Gastrocnemius medialis (tissue), 4 donors: ENCODE measurements around the gene LRP1-AS. TPM values are rescaled to one million over a fixed set of nuclear protein-coding genes. Genes with fewer than 3 reads are reported as not detected.

Experiments used
- ATAC-seq, 2 donors: fragments of 150-250 bp; one replicate each; pipeline ENCODE4 v1.9.1; 2016
- DNase-seq, 2 donors: peaks; one replicate each; pipeline ENCODE4 v3.0.0-alpha.2; 2019
- H3K27ac ChIP-seq, 4 donors: fragments of 200-600 bp; sonication (generic); 1 replicate in 1 of 4; 2 replicates in 3 of 4; pipeline ENCODE4 v1.5.1; 2016 to 2018; ENCODE audit warnings: mild to moderate bottlenecking in 2 of 4, moderate library complexity in 1 of 4
- H3K27me3 ChIP-seq, 3 donors: fragments of 200-600 bp; sonication (generic) in 2 of 3; 1 replicate in 1 of 3; 2 replicates in 2 of 3; pipeline versions ENCODE4 v1.5.1 to v1.6.0; 2016 to 2019; ENCODE audit warnings: mild to moderate bottlenecking in 1 of 3, moderate library complexity in 1 of 3
- H3K36me3 ChIP-seq, 2 donors: fragments of 200-600 bp; sonication (generic) in 1 of 2; one replicate each; pipeline ENCODE4 v1.5.1; 2017 to 2018
- H3K4me1 ChIP-seq, 2 donors: fragments of 200-600 bp; sonication (generic) in 1 of 2; one replicate each; pipeline ENCODE4 v1.5.1; 2016 to 2017; ENCODE audit warnings: mild to moderate bottlenecking in 2 of 2
- H3K4me3 ChIP-seq, 4 donors: fragments of 200-600 bp; sonication (generic) in 3 of 4; 1 replicate in 1 of 4; 2 replicates in 3 of 4; pipeline ENCODE4 v1.5.1; 2016 to 2019; ENCODE audit warnings: mild to moderate bottlenecking in 2 of 4
- H3K9me3 ChIP-seq, 3 donors: fragments of 200-600 bp; sonication (generic) in 2 of 3; 1 replicate in 1 of 3; 2 replicates in 2 of 3; pipeline ENCODE4 v1.5.1; 2016 to 2019
- CTCF ChIP-seq, 5 experiments: fragments of 450-650 bp in 3 of 5; fragments of 200-600 bp in 2 of 5; sonication (generic) in 2 of 5; IDR thresholded peaks in 4 of 5; conservative IDR thresholded peaks in 1 of 5; 1 replicate in 4 of 5; 2 replicates in 1 of 5; pipeline ENCODE4 v1.5.1; 2016 to 2019; ENCODE audit warnings: antibody characterized with exemption in 5 of 5, mild to moderate bottlenecking in 3 of 5, moderate library complexity in 3 of 5
- POLR2A ChIP-seq, 2 donors: fragments of 450-650 bp; IDR thresholded peaks; one replicate each; pipeline ENCODE4 v1.6.1; 2017; ENCODE audit warnings: antibody characterized with exemption in 2 of 2, mild to moderate bottlenecking in 2 of 2, moderate library complexity in 2 of 2
- in situ Hi-C, 4 donors: fragments of 200-750 bp; cut with MboI; loops; one replicate each; pipeline versions ENCODE4 v1.15.0 to v1.8.0; 2017; ENCODE audit warnings: low sequenced_read_pairs in 4 of 4
- intact Hi-C: fragments of 100-400 bp; cut with DNase I; formaldehyde crosslinking; loops from one replicate; pipeline ENCODE4 v1.15.1; 2023; ENCODE audit warnings: low total_unique reads
- total RNA-seq, 4 donors: library from RNA; depleted of rRNA; stranded (reverse); fragments of >200 nt; gene quantifications; one replicate each; pipeline versions ENCODE4 v1.1.0 to v1.2.3, GENCODE V29; 2016

Gene LRP1-AS
- total RNA-seq, 4 donors from 2014 or later, result not detected

DNA sequence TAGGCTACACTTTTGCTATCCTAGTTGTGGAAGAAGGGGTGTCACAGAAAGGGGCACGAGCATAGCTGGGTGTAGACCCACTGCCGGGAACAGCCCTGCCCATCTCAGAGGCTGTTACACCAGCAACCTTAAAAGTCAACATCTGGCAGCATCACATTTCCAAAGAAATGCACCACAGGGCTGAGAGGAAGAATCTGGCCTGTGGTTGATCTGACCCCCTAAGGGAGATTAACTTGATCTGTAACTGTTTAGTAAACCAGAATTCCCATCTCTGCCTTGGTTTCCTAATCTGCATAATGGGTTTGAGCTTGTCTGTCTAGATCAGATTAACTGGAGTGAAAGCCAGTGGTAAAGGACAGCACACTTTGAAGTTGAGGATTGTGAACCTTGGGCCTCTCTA lies 1.3 kb downstream of the LRP1-AS start:
- TF ChIP-seq POLR2A (IDR thresholded peaks at IDR 0.05) (no peak), CTCF (IDR thresholded peaks at IDR 0.05 in 4 of 5, conservative IDR thresholded peaks at IDR 0.05 in 1 of 5) (no peak)
- H3K4me3 ChIP-seq, result no peak overlapping the region
- in situ Hi-C loops, result no loop called here
- ATAC-seq (no peak), DNase-seq (no peak)
- no peaks in the 10 kb centered on the region for H3K27me3 ChIP-seq
- no peaks in the 10 kb centered on the region for H3K9me3 ChIP-seq
- H3K36me3 ChIP-seq, result no peaks in the 10 kb centered on the region
- peaks cover 12 to 19% of the 10 kb centered on the region in 2 donors for H3K4me1 ChIP-seq
- H3K27ac ChIP-seq, result peak overlapping the region; percentile 22 to 61 (median 54)
- intact Hi-C loops, result no loop called here

DNA sequence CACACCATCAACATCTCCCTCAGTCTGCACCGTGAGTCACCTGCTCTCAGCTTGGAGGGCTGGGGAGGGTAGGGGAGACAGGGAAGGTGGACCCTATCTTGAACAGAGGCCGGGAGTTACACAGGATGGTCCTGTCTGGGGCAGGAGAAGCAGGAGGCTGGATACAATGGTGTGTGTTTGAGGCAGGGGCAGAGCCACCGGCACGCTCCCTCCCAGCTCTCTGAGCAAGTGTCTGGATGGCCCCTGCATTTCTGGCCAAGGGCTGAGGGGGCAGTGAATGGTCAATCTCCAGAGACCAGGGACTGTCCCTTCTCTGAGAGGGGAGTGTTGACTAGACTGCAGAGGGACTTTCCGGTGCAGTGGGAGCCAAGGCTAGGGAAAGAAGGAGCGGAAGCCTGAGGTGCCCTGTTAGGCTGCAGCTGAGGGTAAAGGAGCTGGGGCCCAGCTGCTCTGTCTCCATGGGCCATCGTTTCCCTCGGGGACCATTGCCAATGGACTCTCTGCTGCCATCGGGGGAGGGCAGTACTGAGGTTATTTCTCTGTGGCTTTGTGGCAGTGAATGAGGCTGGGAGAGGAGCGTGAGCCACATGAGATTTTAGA lies 1.9 kb downstream of the LRP1-AS start:
- H3K27me3 ChIP-seq, result no peaks in the 10 kb centered on the region
- H3K9me3 ChIP-seq, result no peaks in the 10 kb centered on the region
- H3K27ac ChIP-seq, result peak overlapping the region in 3 of 4 donors; percentile 52 to 55 (median 54)
- intact Hi-C loops, result no loop called here
- H3K36me3 ChIP-seq, result no peaks in the 10 kb centered on the region
- no peak overlapping the region for H3K4me3 ChIP-seq
- no peak for TF ChIP-seq POLR2A (IDR thresholded peaks at IDR 0.05)
- no peak for TF ChIP-seq CTCF (IDR thresholded peaks at IDR 0.05 in 4 of 5, conservative IDR thresholded peaks at IDR 0.05 in 1 of 5)
- in situ Hi-C loops, result no loop called here
- peaks cover 12 to 17% of the 10 kb centered on the region in 2 donors for H3K4me1 ChIP-seq
- ATAC-seq, result no peak
- no peak for DNase-seq

- ATAC-seq (no peak), DNase-seq (no peak)
- in situ Hi-C loops, result no loop called here
- TF ChIP-seq CTCF (IDR thresholded peaks at IDR 0.05 in 4 of 5, conservative IDR thresholded peaks at IDR 0.05 in 1 of 5), result no peak
- no peak for TF ChIP-seq POLR2A (IDR thresholded peaks at IDR 0.05)
- intact Hi-C loops, result no loop called here
- no peaks in the 10 kb centered on the region for H3K36me3 ChIP-seq
- H3K27me3 ChIP-seq, result no peaks in the 10 kb centered on the region
- no peaks in the 10 kb centered on the region for H3K9me3 ChIP-seq
- peak overlapping the region in 3 of 4 donors; percentile 9 to 64 (median 57) for H3K27ac ChIP-seq
- H3K4me3 ChIP-seq, result no peak overlapping the region
- peaks cover 9 to 19% of the 10 kb centered on the region in 2 donors for H3K4me1 ChIP-seq
Observed at GRCh38 chr12:57143454-57143853, 4.0 kb downstream of the LRP1-AS start.

- Histone ChIP-seq H3K36me3 (no peaks in the 10 kb centered on the region), H3K27ac (peak overlapping the region; percentile 9 to 64 (median 56)), H3K4me1 (peaks cover 5 to 23% of the 10 kb centered on the region in 2 donors), H3K4me3 (no peak overlapping the region), H3K9me3 (no peaks in the 10 kb centered on the region), H3K27me3 (no peaks in the 10 kb centered on the region)
- no peak for ATAC-seq
- TF ChIP-seq CTCF (IDR thresholded peaks at IDR 0.05 in 4 of 5, conservative IDR thresholded peaks at IDR 0.05 in 1 of 5), result no peak
- TF ChIP-seq POLR2A (IDR thresholded peaks at IDR 0.05), result no peak
- in situ Hi-C loops, result no loop called here
- DNase-seq, result no peak
- intact Hi-C loops, result no loop called here
Observed at GRCh38 chr12:57142727-57143126, 4.7 kb downstream of the LRP1-AS start.

- ATAC-seq (no peak), DNase-seq (no peak)
- TF ChIP-seq CTCF (IDR thresholded peaks at IDR 0.05 in 4 of 5, conservative IDR thresholded peaks at IDR 0.05 in 1 of 5), result no peak
- TF ChIP-seq POLR2A (IDR thresholded peaks at IDR 0.05), result no peak
- intact Hi-C loops (no loop called here), in situ Hi-C loops (no loop called here)
- Histone ChIP-seq H3K4me1 (peaks cover 0 to 23% of the 10 kb centered on the region in 2 donors), H3K36me3 (no peaks in the 10 kb centered on the region), H3K27ac (peak overlapping the region; percentile 53 to 64 (median 56)), H3K4me3 (no peak overlapping the region), H3K9me3 (no peaks in the 10 kb centered on the region), H3K27me3 (no peaks in the 10 kb centered on the region)
Observed at GRCh38 chr12:57142121-57142520, 5.3 kb downstream of the LRP1-AS start.
